ENCODE results near the gene TPPP2.
"Not testable (repeated sequence)": the region's sequence is repeated elsewhere in the genome, so short reads cannot be mapped to it uniquely, and the experiment has no call there.

The TPPP2 gene

GRCh38 chr14:21037156-21037555 is 7.1 kb downstream of the TPPP2 start:
- DNase-seq (ENCODE audit: low read depth, low spot score), result no peak

GRCh38 chr14:21038441-21039422 is 8.7 kb downstream of the TPPP2 start:
- DNase-seq (ENCODE audit: low read depth, low spot score), result peak; percentile 46

- DNase-seq (ENCODE audit: low read depth, low spot score), result peak; percentile 74
Measured at GRCh38 chr14:21039585-21040369, 9.8 kb downstream of the TPPP2 start.

- DNase-seq (ENCODE audit: low read depth, low spot score), result no peak
Measured at GRCh38 chr14:21040370-21040925, 10.4 kb downstream of the TPPP2 start.

GRCh38 chr14:21040941-21041340 is 10.9 kb downstream of the TPPP2 start:
- not testable (repeated sequence) for DNase-seq (ENCODE audit: low read depth, low spot score)

- DNase-seq (ENCODE audit: low read depth, low spot score), result peak; percentile 34
Measured at GRCh38 chr14:21041676-21042433, 11.8 kb downstream of the TPPP2 start, which contains the start of gene RNASE7. Gene RNASE7 (plus strand): TSS chr14:21042362. CDS start chr14:21042993, 631 bp downstream.

- DNase-seq (ENCODE audit: low read depth, low spot score), result peak; percentile 51
Measured at GRCh38 chr14:21042918-21043317, 12.9 kb downstream of the TPPP2 start.

GRCh38 chr14:21043387-21043973 is 13.5 kb downstream of the TPPP2 start:
- DNase-seq (ENCODE audit: low read depth, low spot score), result no peak

- DNase-seq (ENCODE audit: low read depth, low spot score), result no peak
Measured at GRCh38 chr14:21043974-21044618, 14.1 kb downstream of the TPPP2 start.

GRCh38 chr14:21047378-21047781 is 17.4 kb downstream of the TPPP2 start:
- DNase-seq (ENCODE audit: low read depth, low spot score), result no peak

- DNase-seq (ENCODE audit: low read depth, low spot score), result no peak
Measured at GRCh38 chr14:21048638-21049037, 18.6 kb downstream of the TPPP2 start.

- no peak for DNase-seq (ENCODE audit: low read depth, low spot score)
Measured at GRCh38 chr14:21049271-21049673, 19.3 kb downstream of the TPPP2 start.

- DNase-seq (ENCODE audit: low read depth, low spot score), result no peak
Measured at GRCh38 chr14:21050597-21050996, 20.6 kb downstream of the TPPP2 start.

- no peak for DNase-seq (ENCODE audit: low read depth, low spot score)
Measured at GRCh38 chr14:21053184-21054122, 23.4 kb downstream of the TPPP2 start.

- no peak for DNase-seq (ENCODE audit: low read depth, low spot score)
Measured at GRCh38 chr14:21054123-21054767, 24.2 kb downstream of the TPPP2 start.

- DNase-seq (ENCODE audit: low read depth, low spot score), result no peak
Measured at GRCh38 chr14:21054768-21055145, 24.7 kb downstream of the TPPP2 start.

GRCh38 chr14:21055432-21056117 is 25.6 kb downstream of the TPPP2 start:
- DNase-seq (ENCODE audit: low read depth, low spot score), result no peak

- DNase-seq (ENCODE audit: low read depth, low spot score), result no peak
Measured at GRCh38 chr14:21056520-21057163, 26.6 kb downstream of the TPPP2 start.

All from astrocyte of the hippocampus (primary cell).